Neural cell (in vitro differentiated cells): ENCODE data around the gene P3H1.

ENCODE experiments used
- CTCF ChIP-seq: fragments of 450-650 bp; IDR thresholded peaks from 2 replicates; pipeline ENCODE4 v1.5.1; 2014; ENCODE audit warnings: antibody characterized with exemption, mild to moderate bottlenecking, moderate library complexity; ENCODE audit not compliant: poor library complexity, severe bottlenecking
- POLR2AphosphoS5 ChIP-seq: IDR thresholded peaks from 2 replicates; pipeline ENCODE4 v1.6.1; 2012

DNA sequence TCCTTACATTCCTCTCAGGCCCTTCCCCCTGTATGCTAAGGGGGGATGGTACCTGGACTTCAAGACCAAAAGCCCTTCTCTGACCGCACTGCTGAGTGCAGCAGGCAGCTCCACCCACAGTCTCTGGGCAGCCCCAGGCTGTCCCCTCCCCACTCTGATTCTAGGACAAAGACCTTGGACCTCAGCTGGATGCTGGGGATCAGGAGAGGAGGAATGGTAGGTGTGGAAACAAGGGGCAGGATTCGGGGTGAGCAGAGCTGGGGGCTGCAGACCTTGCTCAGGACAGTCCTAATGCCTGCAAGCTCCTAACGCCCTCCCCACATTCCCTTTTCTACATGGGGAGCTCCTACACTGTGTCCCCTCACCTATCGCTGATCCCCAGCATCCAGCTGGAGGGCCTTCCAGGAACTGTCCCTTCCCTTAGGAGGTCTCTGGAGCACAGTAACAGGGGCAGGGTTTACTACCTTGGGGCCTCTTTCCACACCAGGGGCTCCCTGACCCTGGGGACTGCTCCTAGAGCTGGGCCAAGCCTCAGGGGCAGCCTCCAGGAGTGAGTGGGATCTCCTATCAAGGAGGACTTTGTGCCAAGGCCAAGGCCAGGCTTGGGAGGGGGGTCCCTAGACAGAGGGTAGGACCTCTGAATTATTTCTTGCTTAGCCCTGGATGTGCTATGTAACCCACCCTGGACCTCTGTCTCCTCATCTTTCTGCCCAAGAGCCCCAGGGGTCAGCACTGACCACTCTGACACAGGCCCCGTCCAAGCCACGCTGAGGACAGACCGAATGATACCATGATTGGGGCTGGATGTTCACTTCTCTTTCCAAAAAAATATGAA lies 32.4 kb downstream of the P3H1 start:
- TF ChIP-seq CTCF (no peak), POLR2AphosphoS5 (no peak)
